GM13976 (cell line): ENCODE data around the gene PARD3.

Experiments used
- DNase-seq: peaks from one replicate; pipeline ENCODE4 v3.0.0; 2012; ENCODE audit warnings: low spot score
- CTCF ChIP-seq: IDR thresholded peaks from 2 replicates; pipeline ENCODE4 v1.5.1; 2012; ENCODE audit warnings: borderline replicate concordance, mild to moderate bottlenecking; ENCODE audit not compliant: insufficient read depth; ENCODE audit errors: extremely low read depth, missing control alignments, control extremely low read depth
- in situ Hi-C: fragments of 300-500 bp; cut with MboI; formaldehyde crosslinking; loops from one replicate; pipeline ENCODE4 v1.12.0; 2022; ENCODE audit warnings: low sequenced_read_pairs, mixed read lengths, inconsistent platforms; ENCODE audit not compliant: unreplicated experiment

PARD3 gene

GRCh38 chr10:34613491-34613890 lies 201.6 kb downstream of the PARD3 start:
- in situ Hi-C loops = no loop called here
- no peak for TF ChIP-seq CTCF
- no peak for DNase-seq

GRCh38 chr10:34612938-34613337 lies 202.2 kb downstream of the PARD3 start:
- no peak for DNase-seq
- in situ Hi-C loops = no loop called here
- TF ChIP-seq CTCF = no peak

GRCh38 chr10:34612446-34612845 lies 202.7 kb downstream of the PARD3 start:
- no peak for TF ChIP-seq CTCF
- DNase-seq = no peak
- in situ Hi-C loops = no loop called here

GRCh38 chr10:34609287-34609940 lies 205.7 kb downstream of the PARD3 start:
- TF ChIP-seq CTCF = no peak
- in situ Hi-C loops = no loop called here
- DNase-seq = no peak

- no peak for TF ChIP-seq CTCF
- DNase-seq = no peak
- in situ Hi-C loops = no loop called here
These were observed 207.2 kb downstream of the PARD3 start for GRCh38 chr10:34607894-34608293.

GRCh38 chr10:34606890-34607289 lies 208.2 kb downstream of the PARD3 start:
- in situ Hi-C loops = no loop called here
- no peak for DNase-seq
- TF ChIP-seq CTCF = no peak
